ENCODE measurements around the gene COQ10A. TPM values are rescaled to one million over a fixed set of nuclear protein-coding genes. Genes with fewer than 3 reads are reported as not detected.

The COQ10A gene
- total and polyA plus RNA-seq, 2 of the 13 experiments (the other 11 are each of a cell fraction or from before 2014, with no cell fraction given), result 21.0 to 37.3 TPM

DNA sequence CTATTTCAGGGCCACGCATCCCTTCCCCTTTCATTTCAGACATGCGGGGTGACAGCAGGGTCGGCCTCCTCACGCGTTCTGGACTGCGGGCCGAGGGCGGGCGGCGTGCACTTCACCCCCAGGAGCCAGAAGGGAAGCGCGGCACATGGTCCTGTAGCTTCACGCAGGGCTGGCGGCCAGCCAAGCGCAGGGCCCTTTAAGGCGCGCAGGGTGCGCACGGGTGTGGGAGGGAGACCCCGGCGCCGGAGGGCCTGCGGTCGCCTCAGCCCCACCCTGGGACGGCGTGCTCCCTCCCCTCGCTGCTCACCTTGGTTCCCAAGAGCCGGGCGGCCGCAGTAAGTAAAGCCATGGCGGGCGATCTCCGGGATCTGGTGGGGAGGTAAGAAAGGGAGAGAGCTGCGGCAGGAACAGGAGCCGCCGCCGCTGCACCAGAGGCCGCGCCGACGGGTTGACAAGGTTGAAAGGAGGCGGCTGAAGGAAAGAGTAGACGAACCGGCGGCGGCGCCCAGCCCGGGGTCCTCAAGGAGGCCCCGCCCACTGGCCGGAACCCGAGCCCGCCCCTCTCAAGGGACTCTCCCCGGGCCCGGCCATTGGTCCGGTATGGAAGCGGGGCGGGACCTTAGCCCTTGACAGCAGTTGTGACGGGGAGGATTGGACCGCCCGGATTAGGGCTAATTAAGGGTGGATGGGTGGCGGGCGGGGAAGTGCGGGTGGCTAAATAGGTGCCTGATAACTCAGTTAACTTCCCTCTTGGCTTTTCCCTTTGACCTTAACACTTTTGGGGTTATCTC is 33.3 kb downstream of the COQ10A start, which contains the start of gene CS (continued):
- peak; percentile 93; the same call in 1 of the 2 replicates for TF ChIP-seq NRL (CRISPR knock-in tag; IDR thresholded peaks at IDR 0.05; ENCODE audit: borderline replicate concordance)
- peak; percentile 90 for TF ChIP-seq GABPB1 (CRISPR knock-in tag; IDR thresholded peaks at IDR 0.05)
- no peak for TF ChIP-seq ZNF792 (CRISPR knock-in tag; IDR thresholded peaks at IDR 0.05)
- peak; percentile 72; the same call in 1 of the 2 replicates for TF ChIP-seq ZNF577 (CRISPR knock-in tag; IDR thresholded peaks at IDR 0.05; ENCODE audit: borderline replicate concordance, low read depth)
- TF ChIP-seq ZNF720 (CRISPR knock-in tag; IDR thresholded peaks at IDR 0.05), result no peak
- no peak for TF ChIP-seq CHCHD3 (CRISPR knock-in tag; IDR thresholded peaks at IDR 0.05)
- no peak for TF ChIP-seq EHMT2 (IDR thresholded peaks at IDR 0.05; ENCODE audit: borderline replicate concordance, low read depth, low read length)
- no peak for TF ChIP-seq ZFP41 (CRISPR knock-in tag; IDR thresholded peaks at IDR 0.05; ENCODE audit: borderline replicate concordance)
- TF ChIP-seq ZSCAN29 (CRISPR knock-in tag; conservative IDR thresholded peaks at IDR 0.05), result peak; percentile 60; the same call in 1 of the 2 replicates
- no peak for TF ChIP-seq TCF7L2 (IDR thresholded peaks at IDR 0.05; ENCODE audit: low read depth, low read length)
- TF ChIP-seq PAF1 (CRISPR knock-in tag; IDR thresholded peaks at IDR 0.05), result no peak
- TF ChIP-seq, protein P1, sequence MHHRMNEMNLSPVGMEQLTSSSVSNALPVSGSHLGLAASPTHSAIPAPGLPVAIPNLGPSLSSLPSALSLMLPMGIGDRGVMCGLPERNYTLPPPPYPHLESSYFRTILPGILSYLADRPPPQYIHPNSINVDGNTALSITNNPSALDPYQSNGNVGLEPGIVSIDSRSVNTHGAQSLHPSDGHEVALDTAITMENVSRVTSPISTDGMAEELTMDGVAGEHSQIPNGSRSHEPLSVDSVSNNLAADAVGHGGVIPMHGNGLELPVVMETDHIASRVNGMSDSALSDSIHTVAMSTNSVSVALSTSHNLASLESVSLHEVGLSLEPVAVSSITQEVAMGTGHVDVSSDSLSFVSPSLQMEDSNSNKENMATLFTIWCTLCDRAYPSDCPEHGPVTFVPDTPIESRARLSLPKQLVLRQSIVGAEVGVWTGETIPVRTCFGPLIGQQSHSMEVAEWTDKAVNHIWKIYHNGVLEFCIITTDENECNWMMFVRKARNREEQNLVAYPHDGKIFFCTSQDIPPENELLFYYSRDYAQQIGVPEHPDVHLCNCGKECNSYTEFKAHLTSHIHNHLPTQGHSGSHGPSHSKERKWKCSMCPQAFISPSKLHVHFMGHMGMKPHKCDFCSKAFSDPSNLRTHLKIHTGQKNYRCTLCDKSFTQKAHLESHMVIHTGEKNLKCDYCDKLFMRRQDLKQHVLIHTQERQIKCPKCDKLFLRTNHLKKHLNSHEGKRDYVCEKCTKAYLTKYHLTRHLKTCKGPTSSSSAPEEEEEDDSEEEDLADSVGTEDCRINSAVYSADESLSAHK (CRISPR knock-in tag; IDR thresholded peaks at IDR 0.05; ENCODE audit: borderline replicate concordance), result no peak
- peak; percentile 41; the same call in 1 of the 2 replicates for TF ChIP-seq SP5 (CRISPR knock-in tag; IDR thresholded peaks at IDR 0.05; ENCODE audit: borderline replicate concordance, low read depth)
- no peak for TF ChIP-seq HCFC1 (IDR thresholded peaks at IDR 0.05; ENCODE audit: low read depth, low read length)
- TF ChIP-seq RORA (CRISPR knock-in tag; IDR thresholded peaks at IDR 0.05), result no peak
- TF ChIP-seq IKZF4 (CRISPR knock-in tag; IDR thresholded peaks at IDR 0.05; ENCODE audit: borderline replicate concordance, low read depth, not compliant biosample characterization), result no peak
- no peak for TF ChIP-seq ZNF790 (CRISPR knock-in tag; IDR thresholded peaks at IDR 0.05; ENCODE audit: borderline replicate concordance)
- TF ChIP-seq, protein P2, sequence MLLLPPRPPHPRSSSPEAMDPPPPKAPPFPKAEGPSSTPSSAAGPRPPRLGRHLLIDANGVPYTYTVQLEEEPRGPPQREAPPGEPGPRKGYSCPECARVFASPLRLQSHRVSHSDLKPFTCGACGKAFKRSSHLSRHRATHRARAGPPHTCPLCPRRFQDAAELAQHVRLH (CRISPR knock-in tag; IDR thresholded peaks at IDR 0.05; ENCODE audit: borderline replicate concordance, low read depth), result no peak
- no peak for TF ChIP-seq TSC22D2 (CRISPR knock-in tag; IDR thresholded peaks at IDR 0.05; ENCODE audit: borderline replicate concordance)
- TF ChIP-seq, protein P3, sequence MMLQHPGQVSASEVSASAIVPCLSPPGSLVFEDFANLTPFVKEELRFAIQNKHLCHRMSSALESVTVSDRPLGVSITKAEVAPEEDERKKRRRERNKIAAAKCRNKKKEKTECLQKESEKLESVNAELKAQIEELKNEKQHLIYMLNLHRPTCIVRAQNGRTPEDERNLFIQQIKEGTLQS (CRISPR knock-in tag; IDR thresholded peaks at IDR 0.05), result 0 out of 2 replicates have a peak, but pooled peaks have one; percentile 3
- TF ChIP-seq, protein P4, sequence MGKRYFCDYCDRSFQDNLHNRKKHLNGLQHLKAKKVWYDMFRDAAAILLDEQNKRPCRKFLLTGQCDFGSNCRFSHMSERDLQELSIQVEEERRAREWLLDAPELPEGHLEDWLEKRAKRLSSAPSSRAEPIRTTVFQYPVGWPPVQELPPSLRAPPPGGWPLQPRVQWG (CRISPR knock-in tag; IDR thresholded peaks at IDR 0.05; ENCODE audit: borderline replicate concordance, low read depth), result no peak
- 0 out of 2 replicates have a peak, but pooled peaks have one; percentile 24 for TF ChIP-seq KLF6 (CRISPR knock-in tag; IDR thresholded peaks at IDR 0.05)
- 0 out of 2 replicates have a peak, but pooled peaks have one; percentile 50 for TF ChIP-seq ZFP82 (CRISPR knock-in tag; IDR thresholded peaks at IDR 0.05; ENCODE audit: borderline replicate concordance)
- TF ChIP-seq ZFP1 (CRISPR knock-in tag; IDR thresholded peaks at IDR 0.05), result no peak
- TF ChIP-seq ZBTB20 (CRISPR knock-in tag; IDR thresholded peaks at IDR 0.05; ENCODE audit: borderline replicate concordance, low read depth), result no peak

Measured in HepG2 (cell line).